Loucy (cell line): Measurements from ENCODE around the gene CCT7.

Experiments
- CTCF ChIP-seq: fragments of 200-600 bp; sonication (generic); conservative IDR thresholded peaks from 2 replicates; pipeline ENCODE4 v1.5.1; 2014; ENCODE audit warnings: mild to moderate bottlenecking, antibody characterized with exemption, low read length
- EZH2phosphoT487 ChIP-seq: fragments of 200-600 bp; IDR thresholded peaks from 2 replicates; pipeline ENCODE4 v1.6.1; 2018; ENCODE audit warnings: antibody characterized with exemption, mild to moderate bottlenecking, moderate library complexity, borderline replicate concordance

- TF ChIP-seq CTCF (no peak), EZH2phosphoT487 (no peak)
Measured at GRCh38 chr2:73297151-73297559, 63.0 kb downstream of the CCT7 start.
